Activated CD4-positive, alpha-beta T cell treated with anti-CD3 and anti-CD28 coated beads, Interleukin-2, amount 50 U/mL, for 4 hours (primary cell): ENCODE data around the gene ARL14EPL.
"Not testable (repeated sequence)": the region's sequence is repeated elsewhere in the genome, so short reads cannot be mapped to it uniquely, and the experiment has no call there.

Experiments used
- DNase-seq, 2 experiments: peaks; one replicate each; pipeline ENCODE4 v3.0.0-alpha.2; 2020

Gene ARL14EPL

GRCh38 chr5:116058346-116058936, 26.2 kb downstream of the ARL14EPL start:
- DNase-seq, result no peak

- DNase-seq, result no peak
Observed at GRCh38 chr5:116062352-116062751, 30.1 kb downstream of the ARL14EPL start.

GRCh38 chr5:116063950-116064349, 31.7 kb downstream of the ARL14EPL start:
- DNase-seq, result no peak

- DNase-seq, result no peak
Observed at GRCh38 chr5:116068028-116068632, 35.9 kb downstream of the ARL14EPL start.

GRCh38 chr5:116071211-116071610, 38.9 kb downstream of the ARL14EPL start:
- no peak for DNase-seq

GRCh38 chr5:116075191-116075831, 43.0 kb downstream of the ARL14EPL start:
- no peak for DNase-seq

GRCh38 chr5:116076496-116076895, 44.2 kb downstream of the ARL14EPL start:
- DNase-seq, result no peak

- no peak for DNase-seq
Observed at GRCh38 chr5:116078199-116078598, 45.9 kb downstream of the ARL14EPL start.

GRCh38 chr5:116084287-116084691, 52.0 kb downstream of the ARL14EPL start:
- no peak for DNase-seq

- DNase-seq, result peak; percentile 73 to 76
Observed at GRCh38 chr5:116084871-116085715, 52.8 kb downstream of the ARL14EPL start, which contains the start of gene COMMD10. Gene COMMD10, plus strand, starts transcription at chr5:116085025.

GRCh38 chr5:116086309-116086708, 54.0 kb downstream of the ARL14EPL start:
- not testable (repeated sequence) for DNase-seq

GRCh38 chr5:116088062-116088461, 55.8 kb downstream of the ARL14EPL start:
- no peak for DNase-seq

- no peak for DNase-seq
Observed at GRCh38 chr5:116090302-116090701, 58.0 kb downstream of the ARL14EPL start.

- no peak for DNase-seq
Observed at GRCh38 chr5:116091416-116091815, 59.1 kb downstream of the ARL14EPL start.

- DNase-seq, result no peak
Observed at GRCh38 chr5:116097301-116097700, 65.0 kb downstream of the ARL14EPL start.

- DNase-seq, result no peak
Observed at GRCh38 chr5:116098998-116099397, 66.7 kb downstream of the ARL14EPL start.

- not testable (repeated sequence) for DNase-seq
Observed at GRCh38 chr5:116104941-116105340, 72.7 kb downstream of the ARL14EPL start.
